HepG2 (cell line): Measurements from ENCODE around the gene RASL10A. TPM values are rescaled to one million over a fixed set of nuclear protein-coding genes. Genes with fewer than 3 reads are reported as not detected.

Experiments
- AFF4 ChIP-seq: sonication (generic); formaldehyde crosslinking; IDR thresholded peaks from 2 replicates; pipeline ENCODE4 v1.4.0; 2020; ENCODE audit warnings: missing genetic modification reagents
- ATF7-NPFF ChIP-seq: sonication (generic); formaldehyde crosslinking; IDR thresholded peaks from 2 replicates; pipeline ENCODE4 v1.8.1; 2023; ENCODE audit warnings: mild to moderate bottlenecking, low read depth, missing genetic modification reagents, moderate library complexity
- GLI4 ChIP-seq: sonication (generic); formaldehyde crosslinking; IDR thresholded peaks from 2 replicates; pipeline ENCODE4 v1.5.1; 2020; ENCODE audit warnings: missing genetic modification reagents, mild to moderate bottlenecking, moderate library complexity, borderline replicate concordance
- HINFP ChIP-seq: sonication (generic); formaldehyde crosslinking; IDR thresholded peaks from 2 replicates; pipeline ENCODE4 v1.4.0; 2020; ENCODE audit warnings: low read depth, mild to moderate bottlenecking, missing genetic modification reagents
- HOXA3 ChIP-seq: sonication (generic); formaldehyde crosslinking; IDR thresholded peaks from 2 replicates; pipeline ENCODE4 v1.5.0; 2020; ENCODE audit warnings: missing genetic modification reagents
- JARID2 ChIP-seq: sonication (generic); formaldehyde crosslinking; IDR thresholded peaks from 2 replicates; pipeline ENCODE4 v1.8.1; 2023; ENCODE audit warnings: missing genetic modification reagents, inconsistent platforms; ENCODE audit not compliant: insufficient replicate concordance
- NR2C2 ChIP-seq: sonication (generic); formaldehyde crosslinking; IDR thresholded peaks from 2 replicates; pipeline ENCODE4 v1.4.0; 2020; ENCODE audit warnings: missing genetic modification reagents, mild to moderate bottlenecking, moderate library complexity, borderline replicate concordance
- NRL ChIP-seq: sonication (generic); formaldehyde crosslinking; IDR thresholded peaks from 2 replicates; pipeline ENCODE4 v1.5.0; 2020; ENCODE audit warnings: missing genetic modification reagents, mild to moderate bottlenecking, moderate library complexity, borderline replicate concordance
- POLR2G ChIP-seq: fragments of 200-400 bp; formaldehyde crosslinking; IDR thresholded peaks from 2 replicates; pipeline ENCODE4 v1.6.1; 2018; ENCODE audit warnings: mild to moderate bottlenecking, low read depth, low read length, moderate library complexity
- RELA ChIP-seq: sonication (generic); formaldehyde crosslinking; IDR thresholded peaks from 2 replicates; pipeline ENCODE4 v1.4.0; 2020; ENCODE audit warnings: missing genetic modification reagents
- RFX1 ChIP-seq: fragments of 450-650 bp; IDR thresholded peaks from 2 replicates; pipeline ENCODE4 v1.6.1; 2017
- SALL1 ChIP-seq: sonication (generic); formaldehyde crosslinking; IDR thresholded peaks from 2 replicates; pipeline ENCODE4 v1.8.0; 2022; ENCODE audit warnings: mild to moderate bottlenecking, missing genetic modification reagents
- SIN3A ChIP-seq: IDR thresholded peaks from 2 replicates; pipeline ENCODE4 v1.6.1; 2011; ENCODE audit warnings: low read depth, mild to moderate bottlenecking, control low read depth, low read length, borderline replicate concordance
- SIN3B ChIP-seq: fragments of 150-350 bp; IDR thresholded peaks from 2 replicates; pipeline ENCODE4 v1.6.1; 2014; ENCODE audit warnings: low read length
- TFDP1 ChIP-seq: IDR thresholded peaks from 2 replicates; pipeline ENCODE4 v1.6.1; 2016; ENCODE audit warnings: missing compliant biosample characterization, missing genetic modification reagents, borderline replicate concordance
- ZFP82 ChIP-seq: sonication (generic); formaldehyde crosslinking; IDR thresholded peaks from 2 replicates; pipeline ENCODE4 v1.5.1; 2020; ENCODE audit warnings: mild to moderate bottlenecking, missing genetic modification reagents, borderline replicate concordance
- ZFY ChIP-seq: sonication (generic); formaldehyde crosslinking; IDR thresholded peaks from 2 replicates; pipeline ENCODE4 v1.4.0; 2020; ENCODE audit warnings: missing genetic modification reagents
- ZNF160 ChIP-seq: sonication (generic); formaldehyde crosslinking; IDR thresholded peaks from 2 replicates; pipeline ENCODE4 v1.8.0; 2022; ENCODE audit warnings: mild to moderate bottlenecking, inconsistent platforms, missing genetic modification reagents
- ZNF230 ChIP-seq: sonication (generic); formaldehyde crosslinking; IDR thresholded peaks from 2 replicates; pipeline ENCODE4 v1.4.0; 2020; ENCODE audit warnings: mild to moderate bottlenecking, missing genetic modification reagents
- ZNF282 ChIP-seq: fragments of 450-650 bp; IDR thresholded peaks from 2 replicates; pipeline ENCODE4 v1.6.1; 2018; ENCODE audit not compliant: partially characterized antibody
- ZNF660 ChIP-seq: sonication (generic); formaldehyde crosslinking; IDR thresholded peaks from 2 replicates; pipeline ENCODE4 v1.5.1; 2020; ENCODE audit warnings: mild to moderate bottlenecking, low read depth, missing genetic modification reagents, borderline replicate concordance
- ZNF761 ChIP-seq: sonication (generic); formaldehyde crosslinking; conservative IDR thresholded peaks from 2 replicates; pipeline ENCODE4 v1.4.0; 2020; ENCODE audit warnings: mild to moderate bottlenecking, missing genetic modification reagents
- ZNF781 ChIP-seq: sonication (generic); formaldehyde crosslinking; IDR thresholded peaks from 2 replicates; pipeline ENCODE4 v1.5.1; 2020; ENCODE audit warnings: borderline replicate concordance, mild to moderate bottlenecking, missing genetic modification reagents; ENCODE audit errors: not compliant biosample characterization
- ZNF878 ChIP-seq: sonication (generic); formaldehyde crosslinking; IDR thresholded peaks from 2 replicates; pipeline ENCODE4 v1.8.1; 2023; ENCODE audit warnings: mild to moderate bottlenecking, missing genetic modification reagents, moderate library complexity
- polyA plus RNA-seq, 8 experiments: library from polyadenylated mRNA; depleted of rRNA in 3 of 8; stranded (reverse) in 7 of 8; unstranded in 1 of 8; fragments of >200 nt; fragmentation: Illumina TruSeq in 4 of 8; extraction: Trizol in 4 of 8; gene quantifications; 2 replicates each; pipeline versions ENCODE4 v1.2.1 to v1.2.3, GENCODE V29; 2011 to 2016; ENCODE audit warnings: low read depth in 4 of 8, missing spikeins in 1 of 8, mixed read lengths in 1 of 8; ENCODE audit not compliant: insufficient read depth in 1 of 8
- total RNA-seq, 5 experiments: library from RNA; depleted of rRNA; stranded (reverse); fragments of >200 nt; fragmentation: Illumina TruSeq; extraction: Trizol; gene quantifications; 2 replicates each; pipeline ENCODE4 v1.2.3, GENCODE V29; 2016; ENCODE audit warnings: low read depth in 1 of 5

Gene RASL10A
- total and polyA plus RNA-seq, 2 of the 13 experiments (the other 11 are each of a cell fraction or from before 2014, with no cell fraction given): 0.05 to 0.22 TPM

- TF ChIP-seq HINFP: peak; percentile 47; the same call in 1 of the 2 replicates
- peak; percentile 41; the same call in 1 of the 2 replicates for TF ChIP-seq ZNF230 (CRISPR knock-in tag)
- peak; percentile 21; the same call in 1 of the 2 replicates for TF ChIP-seq ZNF660
- no peak for TF ChIP-seq RELA
- TF ChIP-seq ZNF282: no peak
- 0 out of 2 replicates have a peak, but pooled peaks have one; percentile 21 for TF ChIP-seq ATF7-NPFF (CRISPR knock-in tag)
- peak; percentile 77 for TF ChIP-seq ZNF761
- TF ChIP-seq NRL (CRISPR knock-in tag): peak; percentile 46
- TF ChIP-seq SALL1 (CRISPR knock-in tag): peak; percentile 53
- TF ChIP-seq ZNF781 (CRISPR knock-in tag): peak; percentile 34
- peak; percentile 87 for TF ChIP-seq POLR2G
- peak; percentile 18; the same call in 1 of the 2 replicates for TF ChIP-seq ZNF160 (CRISPR knock-in tag)
- TF ChIP-seq TFDP1 (CRISPR knock-in tag): peak; percentile 40; the same call in 1 of the 2 replicates
- TF ChIP-seq HOXA3 (CRISPR knock-in tag): peak; percentile 51
- peak; percentile 95 for TF ChIP-seq NR2C2
- TF ChIP-seq RFX1: no peak
- no peak for TF ChIP-seq ZFY (CRISPR knock-in tag)
- TF ChIP-seq JARID2 (CRISPR knock-in tag): peak; percentile 13
- TF ChIP-seq SIN3B: no peak
- no peak; the same call in 1 of the 2 replicates for TF ChIP-seq ZNF878
- no peak for TF ChIP-seq GLI4 (CRISPR knock-in tag)
- peak; percentile 63 for TF ChIP-seq ZFP82 (CRISPR knock-in tag)
- TF ChIP-seq AFF4: no peak; the same call in 1 of the 2 replicates
- 0 out of 2 replicates have a peak, but pooled peaks have one; percentile 48 for TF ChIP-seq SIN3A
These were observed 47.5 kb downstream of the RASL10A start, which contains the start of the genes EWSR1 and RHBDD3 (continued) for GRCh38 chr22:29267858-29268510.
